NCI-H446 (cell line): ENCODE measurements around the gene DNLZ.
"Not testable (repeated sequence)": the region's sequence is repeated elsewhere in the genome, so short reads cannot be mapped to it uniquely, and the experiment has no call there.

Experiments used
- DNase-seq, 2 experiments: peaks; one replicate each; lab custom pipeline; 2025; lab: John Stamatoyannopoulos, UW

Gene DNLZ

GRCh38 chr9:136359774-136360718, 3.5 kb downstream of the DNLZ start:
- DNase-seq: no peak

GRCh38 chr9:136358888-136359287, 4.7 kb downstream of the DNLZ start:
- DNase-seq: no peak

- DNase-seq: no peak
These were observed 5.5 kb downstream of the DNLZ start for GRCh38 chr9:136358016-136358415.

- DNase-seq: no peak
These were observed 6.3 kb downstream of the DNLZ start for GRCh38 chr9:136357202-136357725.

DNA sequence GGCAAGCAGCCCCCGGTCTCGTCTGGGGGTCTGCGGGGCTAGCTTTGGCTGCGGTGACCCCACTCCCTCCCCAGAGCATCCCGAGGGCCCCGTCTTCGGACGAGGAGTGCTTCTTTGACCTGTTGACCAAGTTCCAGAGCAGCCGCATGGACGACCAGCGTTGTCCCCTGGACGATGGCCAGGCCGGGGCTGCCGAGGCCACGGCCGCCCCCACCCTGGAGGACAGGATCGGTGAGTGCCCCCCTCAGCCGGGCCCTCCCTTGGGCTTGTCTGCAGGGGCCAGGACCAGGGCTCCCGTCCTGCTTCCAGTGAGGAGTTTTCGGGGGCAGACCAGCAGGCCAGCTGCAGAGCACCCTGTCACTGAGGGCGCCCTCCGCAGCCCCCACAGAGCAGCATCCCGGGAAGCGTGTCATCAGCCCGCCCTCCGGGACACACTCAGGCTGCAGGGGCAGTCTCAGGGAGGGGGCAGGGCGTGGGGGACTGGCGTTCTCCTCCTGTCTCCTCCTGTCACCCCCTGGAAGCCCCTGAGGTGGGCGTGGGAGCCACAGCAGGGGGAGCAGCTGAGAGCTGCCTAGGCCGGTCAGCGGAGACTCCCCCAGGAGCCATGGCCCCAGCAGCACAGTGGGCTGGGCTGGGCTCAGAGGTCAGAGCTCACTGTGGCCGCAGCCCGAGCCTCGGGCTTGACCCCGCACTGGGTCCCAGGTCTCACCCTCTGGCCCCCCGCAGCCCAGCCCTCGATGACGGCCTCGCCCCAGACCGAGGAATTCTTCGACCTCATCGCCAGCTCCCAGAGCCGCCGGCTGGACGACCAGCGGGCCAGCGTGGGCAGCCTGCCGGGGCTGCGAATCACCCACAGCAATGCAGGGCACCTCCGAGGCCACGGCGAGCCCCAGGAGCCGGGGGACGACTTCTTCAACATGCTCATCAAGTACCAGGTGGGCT, 7.7 kb downstream of the DNLZ start:
- DNase-seq: no peak

DNA sequence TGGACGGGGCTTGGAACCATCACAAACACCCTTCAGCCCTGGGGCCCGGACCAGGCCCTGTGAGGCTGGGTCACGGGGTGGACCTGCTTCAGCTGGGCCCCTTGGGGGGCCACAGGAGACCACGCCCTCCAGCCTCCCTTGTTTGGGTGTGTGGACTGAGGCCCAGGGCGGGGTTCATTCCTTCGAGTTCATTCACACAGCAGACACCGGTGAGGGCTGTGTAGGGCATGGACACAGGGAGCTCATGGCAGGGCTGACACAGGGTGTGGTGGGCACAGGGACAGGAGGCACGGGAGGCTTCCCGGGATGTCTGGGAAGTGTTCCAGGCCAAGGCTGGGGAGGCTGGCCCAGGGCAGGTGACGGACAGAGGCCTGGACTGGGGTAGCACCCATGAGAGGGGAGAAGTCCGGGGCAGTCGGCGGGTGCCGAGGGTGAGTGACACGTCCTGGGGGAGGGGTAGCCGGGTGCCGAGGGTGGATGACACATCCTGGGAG, 8.9 kb downstream of the DNLZ start:
- no peak for DNase-seq

DNA sequence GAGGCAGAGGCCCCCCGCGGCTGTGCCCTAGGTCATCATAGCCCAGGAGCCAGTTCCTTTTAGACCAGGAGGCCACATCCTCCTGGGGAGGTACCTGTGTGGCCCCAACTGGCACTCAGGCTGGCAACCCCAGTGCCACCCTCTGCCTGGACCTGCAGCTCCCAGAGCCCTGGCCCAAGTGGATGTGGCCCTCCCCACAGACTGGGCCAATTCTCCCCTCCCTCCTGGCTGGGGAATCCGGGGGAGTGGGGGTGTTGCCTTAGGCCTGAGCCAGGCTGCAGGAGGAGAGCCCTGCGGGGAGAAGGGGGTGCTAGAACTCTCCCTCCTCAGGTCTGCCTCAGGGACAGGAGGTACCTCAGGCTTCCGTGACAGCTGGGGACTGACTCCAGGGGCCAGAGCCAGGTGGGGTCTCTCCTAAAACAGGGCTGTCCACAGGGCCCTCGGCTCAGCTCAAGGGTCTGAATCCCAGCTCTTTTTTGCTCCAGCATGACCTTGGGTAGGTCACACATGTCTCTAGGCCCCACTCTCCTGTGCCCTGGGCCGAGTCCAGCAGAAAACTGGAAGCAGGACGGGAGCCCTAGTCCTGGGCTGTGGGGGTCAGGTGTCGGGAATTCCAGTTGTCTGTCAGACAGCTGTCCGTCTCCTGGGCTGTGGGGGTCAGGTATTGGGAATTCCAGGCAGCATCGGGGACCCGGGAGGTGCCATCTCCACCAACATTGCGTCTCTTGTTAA, 9.6 kb downstream of the DNLZ start:
- DNase-seq: no peak

DNA sequence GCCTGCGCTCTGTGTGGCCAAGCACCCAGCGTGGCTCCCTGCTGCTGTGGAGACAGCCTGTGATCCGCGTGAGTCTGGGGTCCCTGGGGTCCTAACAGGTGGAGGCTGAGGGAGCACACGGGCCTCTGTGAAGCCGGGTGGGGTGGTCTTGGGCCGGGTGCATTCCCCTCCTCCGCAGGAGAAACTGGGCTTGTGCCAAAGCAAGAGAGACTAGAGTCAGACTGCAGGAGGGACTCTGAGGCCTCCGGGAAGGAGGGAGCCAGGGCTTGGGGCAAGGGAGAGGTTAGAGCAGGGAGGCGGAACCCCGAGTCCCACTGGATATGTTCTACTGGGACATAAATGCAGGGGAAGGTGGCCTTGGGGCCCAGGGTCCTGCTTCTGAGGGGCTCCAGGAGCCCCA, 10.5 kb downstream of the DNLZ start:
- DNase-seq: no peak

- DNase-seq: no peak
These were observed 10.9 kb downstream of the DNLZ start for GRCh38 chr9:136352682-136353081.

- not testable (repeated sequence) for DNase-seq
These were observed 11.7 kb downstream of the DNLZ start for GRCh38 chr9:136351868-136352267.

DNA sequence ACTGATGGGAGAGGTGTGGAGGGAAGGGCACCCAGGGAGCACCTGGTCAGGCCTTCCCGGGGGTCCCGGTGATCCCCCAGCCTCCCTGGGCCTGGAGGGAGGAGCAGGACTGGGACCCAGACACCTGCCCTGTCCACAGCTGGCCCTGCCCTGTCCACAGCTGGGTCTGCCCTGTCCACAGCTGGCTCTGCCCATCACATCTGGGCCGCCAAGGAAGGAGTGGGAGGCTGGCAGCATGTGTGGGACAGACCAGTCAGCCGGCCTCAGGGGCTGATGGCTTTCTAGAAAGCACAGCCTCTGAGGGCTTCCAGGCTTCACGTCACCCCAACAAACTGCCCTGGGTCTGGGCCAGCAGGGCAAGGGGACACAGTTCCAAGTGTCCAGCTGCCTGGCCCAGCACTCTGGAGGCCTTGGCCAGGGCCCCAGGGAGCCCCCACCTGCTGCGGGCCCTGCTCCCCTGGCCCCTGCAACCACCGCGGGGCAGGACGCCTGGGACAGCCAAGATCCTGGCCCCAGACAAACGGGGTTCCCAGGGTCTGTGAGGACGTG, 12.2 kb downstream of the DNLZ start:
- no peak for DNase-seq

DNA sequence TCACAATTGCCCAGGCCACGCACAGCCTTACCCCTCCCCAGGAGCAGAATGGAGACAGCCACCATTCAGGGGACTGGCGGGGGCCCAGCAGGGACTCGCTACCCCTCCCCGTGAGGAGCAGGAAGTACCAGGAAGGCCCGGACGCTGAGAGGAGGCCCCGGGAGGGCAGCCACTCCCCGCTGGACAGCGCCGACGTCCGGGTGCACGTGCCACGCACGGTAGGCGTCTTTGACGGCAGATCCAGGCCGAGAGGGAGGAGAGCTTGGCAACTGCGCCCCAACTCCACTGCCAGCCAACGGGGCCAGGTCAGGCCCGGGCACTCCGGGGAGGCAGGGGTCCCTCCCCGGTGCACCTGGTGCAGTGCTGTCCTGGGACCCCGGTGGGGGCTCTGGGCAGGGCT, 14.0 kb downstream of the DNLZ start:
- DNase-seq: no peak

- DNase-seq: no peak
These were observed 14.9 kb downstream of the DNLZ start for GRCh38 chr9:136348691-136349090.

GRCh38 chr9:136347472-136348256, 15.9 kb downstream of the DNLZ start:
- DNase-seq: no peak

GRCh38 chr9:136346927-136347465, 16.5 kb downstream of the DNLZ start:
- DNase-seq: no peak

DNA sequence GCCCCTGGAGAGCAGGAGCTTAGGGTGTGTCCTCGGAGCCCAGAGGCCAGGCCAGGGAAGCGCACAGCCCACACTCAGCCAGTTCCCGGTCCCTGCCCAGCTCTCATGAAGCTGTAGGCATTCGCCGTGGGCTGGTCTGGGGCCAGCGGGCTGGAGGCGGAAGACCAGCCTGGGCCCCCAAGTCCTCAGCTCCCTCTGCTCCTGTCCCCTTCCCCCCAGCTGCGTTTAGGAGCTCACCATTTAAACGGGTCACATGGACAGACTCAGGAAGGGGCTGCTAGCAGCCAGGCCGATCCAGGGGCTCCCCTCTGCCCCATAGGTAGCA, 17.4 kb downstream of the DNLZ start:
- no peak for DNase-seq

DNA sequence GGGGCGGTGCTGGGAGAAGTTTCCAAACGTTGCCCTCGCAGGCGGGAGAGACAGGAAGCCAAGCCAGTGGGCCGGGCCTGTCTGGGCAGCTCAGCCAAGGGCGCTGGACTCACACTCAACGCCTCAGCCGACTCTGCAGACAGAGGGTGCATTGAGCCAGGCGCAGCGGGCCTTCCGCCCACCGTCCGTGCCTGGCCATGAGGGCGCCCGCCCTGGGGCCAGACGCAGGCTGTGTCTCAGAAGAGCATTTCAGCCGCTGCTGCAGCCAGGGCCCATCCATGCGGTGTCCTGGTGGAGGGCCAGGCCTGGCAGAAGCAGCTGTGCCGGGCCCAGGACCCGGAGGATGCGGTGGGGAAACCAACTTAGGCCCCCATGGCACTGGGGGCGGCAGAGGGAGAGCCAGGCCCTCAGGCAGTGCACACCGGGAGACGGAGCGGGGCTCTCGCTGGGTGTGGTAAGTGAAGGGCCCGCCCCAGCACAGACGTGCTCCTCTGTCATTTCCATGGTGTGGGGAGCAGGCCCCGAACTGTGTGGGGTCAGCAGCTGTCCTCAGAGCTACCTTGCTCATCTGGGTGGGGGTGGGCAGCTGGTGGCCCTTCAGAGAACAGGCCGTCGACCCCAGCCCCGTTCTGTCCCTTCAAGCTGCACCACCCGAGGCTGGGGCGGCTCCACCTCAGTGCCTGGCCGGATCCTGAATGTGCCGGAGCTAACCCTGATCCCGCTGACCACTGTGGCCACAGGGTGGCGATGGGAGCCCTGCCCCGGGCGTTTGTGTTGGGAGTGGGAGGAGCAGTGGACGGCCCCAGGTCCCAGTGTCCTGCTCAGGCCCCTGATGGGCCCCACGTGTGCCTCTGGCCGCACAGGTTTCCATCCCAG, 18.0 kb downstream of the DNLZ start:
- DNase-seq: no peak

- no peak for DNase-seq
These were observed 18.8 kb downstream of the DNLZ start for GRCh38 chr9:136344544-136345280.

GRCh38 chr9:136343884-136344269, 19.7 kb downstream of the DNLZ start:
- no peak for DNase-seq
